Endodermal cell (in vitro differentiated cells): ENCODE measurements around the gene MEIG1. TPM values are rescaled to one million over a fixed set of nuclear protein-coding genes. Genes with fewer than 3 reads are reported as not detected.
"Not testable (repeated sequence)": the region's sequence is repeated elsewhere in the genome, so short reads cannot be mapped to it uniquely, and the experiment has no call there.

Experiments
- DNase-seq: peaks from one replicate; pipeline ENCODE4 v3.0.0-alpha.2; 2017
- H3K27ac ChIP-seq: 2 replicates; pipeline ENCODE4 v1.5.1; 2013; ENCODE audit warnings: mild to moderate bottlenecking, low read depth, low read length, moderate library complexity
- H3K27me3 ChIP-seq: 2 replicates; pipeline ENCODE4 v1.6.1; 2013; ENCODE audit warnings: mild to moderate bottlenecking, low read length, moderate library complexity; ENCODE audit not compliant: insufficient read depth, control insufficient read depth, poor library complexity, severe bottlenecking
- H3K36me3 ChIP-seq: 2 replicates; pipeline ENCODE4 v1.7.0; 2013; ENCODE audit warnings: mild to moderate bottlenecking, low read length, moderate library complexity; ENCODE audit not compliant: control insufficient read depth, insufficient read depth
- H3K4me1 ChIP-seq: one replicate; pipeline ENCODE4 v1.7.0; 2013; ENCODE audit warnings: low read length; ENCODE audit not compliant: control insufficient read depth, insufficient read depth
- H3K4me3 ChIP-seq: 2 replicates; pipeline ENCODE4 v1.5.1; 2013; ENCODE audit warnings: mild to moderate bottlenecking, low read length, moderate library complexity
- H3K9ac ChIP-seq: 2 replicates; pipeline ENCODE4 v1.6.1; 2013; ENCODE audit warnings: mild to moderate bottlenecking, low read length, moderate library complexity; ENCODE audit not compliant: poor library complexity, severe bottlenecking; ENCODE audit errors: extremely low read depth
- H3K9me3 ChIP-seq: 2 replicates; pipeline ENCODE4 v1.6.1; 2013; ENCODE audit warnings: mild to moderate bottlenecking, low read length, moderate library complexity; ENCODE audit not compliant: control insufficient read depth
- H3K27ac Mint-ChIP-seq: 2 replicates; pipeline ENCODE4 v1.8.0; 2020; ENCODE audit warnings: mixed read lengths
- H3K27me3 Mint-ChIP-seq: 2 replicates; pipeline ENCODE4 v1.8.0; 2021; ENCODE audit warnings: mild to moderate bottlenecking, mixed read lengths; ENCODE audit not compliant: insufficient read depth
- H3K36me3 Mint-ChIP-seq: 2 replicates; pipeline ENCODE4 v1.8.0; 2020; ENCODE audit warnings: low read depth, mixed read lengths
- H3K4me1 Mint-ChIP-seq: 2 replicates; pipeline ENCODE4 v1.8.0; 2020; ENCODE audit warnings: mixed read lengths
- H3K4me3 Mint-ChIP-seq: 2 replicates; pipeline ENCODE4 v1.8.0; 2020; ENCODE audit warnings: mild to moderate bottlenecking, moderate library complexity, mixed read lengths
- H3K9me3 Mint-ChIP-seq: 2 replicates; pipeline ENCODE4 v1.8.0; 2020; ENCODE audit warnings: mild to moderate bottlenecking, mixed read lengths
- WGBS, 2 experiments: methylation state at CpG; one replicate each; pipeline versions ENCODE4 v1.1.5 to v1.1.7; 2013; ENCODE audit warnings: missing lambda C conversion rate in 2 of 2, mixed read lengths in 1 of 2; ENCODE audit not compliant: insufficient coverage in 1 of 2, insufficient read length in 1 of 2; 5-methylcytosine and 5-hydroxymethylcytosine counted together
- total RNA-seq, 2 donors: library from RNA; stranded (reverse); fragmentation: NEBNext Ultra II Directional in 1 of 2; extraction: Animal tissue kit (Norgen Biotek cat#: 25700) in 1 of 2; gene quantifications; 2 replicates in 1 of 2; 3 replicates in 1 of 2; pipeline ENCODE4 v1.2.1, GENCODE V29; 2021
- TF ChIP-seq, protein P1 (sequence below): fragments of 200-600 bp; sonication (generic); conservative IDR thresholded peaks from 2 replicates; pipeline ENCODE4 v1.5.0; 2021; ENCODE audit warnings: antibody characterized with exemption, mild to moderate bottlenecking

The MEIG1 gene
- total RNA-seq, 2 donors from 2014 or later = 0.46 TPM; not detected in 1

DNA sequence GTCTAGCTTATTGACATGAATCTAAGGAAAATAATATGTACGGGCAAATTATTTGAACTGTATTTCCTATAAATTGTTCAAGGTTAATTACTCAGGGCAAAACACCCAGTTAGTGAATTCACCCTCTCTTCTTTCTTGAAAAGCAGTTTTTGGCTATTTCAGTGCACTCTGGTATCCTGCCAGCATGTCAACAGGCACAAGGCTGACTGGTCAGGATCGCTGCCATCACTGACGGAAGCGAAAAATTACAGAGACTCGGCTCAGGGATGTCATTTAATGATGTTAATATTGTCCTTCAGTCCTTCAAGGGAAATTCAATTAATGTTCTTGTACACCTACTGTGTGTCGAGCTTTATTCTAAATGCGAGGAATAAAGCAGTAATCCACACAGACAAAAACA is 56.3 kb downstream of the MEIG1 start:
- Histone ChIP-seq H3K9ac (no peak overlapping the region), H3K27me3 (no peaks in the 10 kb centered on the region), H3K4me3 (no peak overlapping the region), H3K4me1 (no peaks in the 10 kb centered on the region), H3K27ac (no peak overlapping the region), H3K36me3 (no peaks in the 10 kb centered on the region), H3K9me3 (no peaks in the 10 kb centered on the region)
- Mint-ChIP-seq H3K27ac (no peak overlapping the region), H3K27me3 (peaks cover 2% of the 10 kb centered on the region), H3K4me3 (no peak overlapping the region), H3K4me1 (peaks cover 13% of the 10 kb centered on the region), H3K36me3 (no peaks in the 10 kb centered on the region), H3K9me3 (no peaks in the 10 kb centered on the region)
- TF ChIP-seq, protein P1, sequence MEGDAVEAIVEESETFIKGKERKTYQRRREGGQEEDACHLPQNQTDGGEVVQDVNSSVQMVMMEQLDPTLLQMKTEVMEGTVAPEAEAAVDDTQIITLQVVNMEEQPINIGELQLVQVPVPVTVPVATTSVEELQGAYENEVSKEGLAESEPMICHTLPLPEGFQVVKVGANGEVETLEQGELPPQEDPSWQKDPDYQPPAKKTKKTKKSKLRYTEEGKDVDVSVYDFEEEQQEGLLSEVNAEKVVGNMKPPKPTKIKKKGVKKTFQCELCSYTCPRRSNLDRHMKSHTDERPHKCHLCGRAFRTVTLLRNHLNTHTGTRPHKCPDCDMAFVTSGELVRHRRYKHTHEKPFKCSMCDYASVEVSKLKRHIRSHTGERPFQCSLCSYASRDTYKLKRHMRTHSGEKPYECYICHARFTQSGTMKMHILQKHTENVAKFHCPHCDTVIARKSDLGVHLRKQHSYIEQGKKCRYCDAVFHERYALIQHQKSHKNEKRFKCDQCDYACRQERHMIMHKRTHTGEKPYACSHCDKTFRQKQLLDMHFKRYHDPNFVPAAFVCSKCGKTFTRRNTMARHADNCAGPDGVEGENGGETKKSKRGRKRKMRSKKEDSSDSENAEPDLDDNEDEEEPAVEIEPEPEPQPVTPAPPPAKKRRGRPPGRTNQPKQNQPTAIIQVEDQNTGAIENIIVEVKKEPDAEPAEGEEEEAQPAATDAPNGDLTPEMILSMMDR = no peak
- 94% methylated on average over 7 of the region's 7 CpGs for WGBS, 2 experiments
- DNase-seq = no peak

- H3K27ac Mint-ChIP-seq, H3K4me1 Mint-ChIP-seq, H3K9ac ChIP-seq, H3K4me3 Mint-ChIP-seq, H3K27me3 ChIP-seq, H3K9me3 ChIP-seq, H3K27me3 Mint-ChIP-seq, H3K27ac ChIP-seq, H3K4me1 ChIP-seq, H3K36me3 ChIP-seq, H3K36me3 Mint-ChIP-seq, DNase-seq, H3K4me3 ChIP-seq, H3K9me3 Mint-ChIP-seq: not testable (repeated sequence)
- 67 to 96% methylated on average over 1 to 2 of the region's 5 CpGs for WGBS, 2 experiments
Observed at GRCh38 chr10:15020966-15021365, 61.8 kb downstream of the MEIG1 start.

Other genes starting within 250 kb of the MEIG1 start
- gene FAM107B, start 184.5 kb upstream of the MEIG1 start, total RNA-seq = 10 to 100 TPM; 16.0 to 24.0 TPM
- 1 to 10 TPM in 1 of 2 donors, under 1 TPM in 1; 0.51 to 1.2 TPM for gene CDNF, start 121.4 kb upstream of the MEIG1 start, total RNA-seq
- 10 to 100 TPM; 17.1 to 24.9 TPM for gene HSPA14, start 121.1 kb upstream of the MEIG1 start, total RNA-seq
- gene MSANTD7, start 121.1 kb upstream of the MEIG1 start, total RNA-seq = 10 to 100 TPM; 14.6 to 15.6 TPM
- gene SUV39H2, start 80.5 kb upstream of the MEIG1 start, total RNA-seq = 10 to 100 TPM; 35.4 to 37.6 TPM
- 1 to 10 TPM; 5.2 to 10.0 TPM for gene DCLRE1C, start 5.3 kb upstream of the MEIG1 start, total RNA-seq
- gene OLAH, start 84.6 kb downstream of the MEIG1 start, total RNA-seq = not detected
- 1 to 10 TPM; 3.7 to 8.5 TPM for gene ACBD7, start 129.4 kb downstream of the MEIG1 start, total RNA-seq
- 10 to 100 TPM; 23.6 to 24.8 TPM for gene RPP38, start 138.0 kb downstream of the MEIG1 start, total RNA-seq
- 10 to 100 TPM; 21.7 to 21.9 TPM for gene NMT2, start 209.3 kb downstream of the MEIG1 start, total RNA-seq